BJ (cell line): ENCODE results near the gene SLC25A51. TPM values are rescaled to one million over a fixed set of nuclear protein-coding genes. Genes with fewer than 3 reads are reported as not detected.

Experiments
- polyA plus RNA-seq: library from polyadenylated mRNA; depleted of rRNA; stranded (reverse); fragments of >200 nt; gene quantifications from 2 replicates; pipeline ENCODE4 v1.2.3, GENCODE V29; 2011; rRNA removed
- small RNA-seq: library from RNA; depleted of rRNA; stranded (forward); fragments of <200 nt; gene quantifications from one replicate; pipeline ENCODE3, GENCODE V24; 2012; ENCODE audit warnings: low replicate concordance, low read depth; ENCODE audit not compliant: insufficient read length

SLC25A51 gene
- polyA plus RNA-seq, 1 experiment: 15.6 TPM

Small RNA genes lying within 50 kb of the gene (small RNA-seq; reads per million reads assigned to genes)
- gene RNU7-124P: not detected

Other genes starting within 250 kb of the SLC25A51 start
- gene TRMT10B, start 150.3 kb downstream of the SLC25A51 start, polyA plus RNA-seq: 5.3 and 5.8 TPM in 2 replicates
- 14.2 and 21.8 TPM in 2 replicates for gene EXOSC3, start 119.1 kb downstream of the SLC25A51 start, polyA plus RNA-seq
- gene DCAF10, start 103.3 kb downstream of the SLC25A51 start, polyA plus RNA-seq: 22.0 and 25.2 TPM in 2 replicates
- gene SHB, start 165.1 kb upstream of the SLC25A51 start, polyA plus RNA-seq: 14.0 and 18.6 TPM in 2 replicates